ENCODE data around the gene TSPAN11.
A peak's percentile ranks its signal among the peaks of the same experiment; 100 is the strongest.
"Not testable (repeated sequence)": the region's sequence is repeated elsewhere in the genome, so short reads cannot be mapped to it uniquely, and the experiment has no call there.

Gene TSPAN11

GRCh38 chr12:30926243-30927221, at the start of gene TSPAN11:
Gene TSPAN11, plus strand, starts transcription at chr12:30926748. Its CDS starts 27,244 bp downstream, at chr12:30953992.
- DNase-seq (ENCODE audit: insufficient read length, low spot score) (peak; percentile 33), FAIRE-seq (no peak)

GRCh38 chr12:30877105-30877875, 49.3 kb upstream of the TSPAN11 start:
- FAIRE-seq (no peak), DNase-seq (ENCODE audit: insufficient read length, low spot score) (no peak)

GRCh38 chr12:30878024-30878423, 48.5 kb upstream of the TSPAN11 start:
- no peak for DNase-seq (ENCODE audit: insufficient read length, low spot score)
- FAIRE-seq = no peak

- DNase-seq (ENCODE audit: insufficient read length, low spot score) = no peak
- no peak for FAIRE-seq
Measured at GRCh38 chr12:30880061-30880460, 46.5 kb upstream of the TSPAN11 start.

- no peak for FAIRE-seq
- DNase-seq (ENCODE audit: insufficient read length, low spot score) = no peak
Measured at GRCh38 chr12:30880813-30881212, 45.7 kb upstream of the TSPAN11 start.

GRCh38 chr12:30882706-30883105, 43.8 kb upstream of the TSPAN11 start:
- FAIRE-seq (no peak), DNase-seq (ENCODE audit: insufficient read length, low spot score) (no peak)

- DNase-seq (ENCODE audit: insufficient read length, low spot score) (no peak), FAIRE-seq (no peak)
Measured at GRCh38 chr12:30884799-30885198, 41.7 kb upstream of the TSPAN11 start.

- DNase-seq (ENCODE audit: insufficient read length, low spot score) (no peak), FAIRE-seq (peak; percentile 58)
Measured at GRCh38 chr12:30885321-30885720, 41.2 kb upstream of the TSPAN11 start.

GRCh38 chr12:30887226-30887625, 39.3 kb upstream of the TSPAN11 start:
- no peak for FAIRE-seq
- no peak for DNase-seq (ENCODE audit: insufficient read length, low spot score)

GRCh38 chr12:30888241-30888640, 38.3 kb upstream of the TSPAN11 start:
- FAIRE-seq (no peak), DNase-seq (ENCODE audit: insufficient read length, low spot score) (no peak)

GRCh38 chr12:30894531-30894930, 32.0 kb upstream of the TSPAN11 start:
- not testable (repeated sequence) for FAIRE-seq; DNase-seq (ENCODE audit: insufficient read length, low spot score)

- DNase-seq (ENCODE audit: insufficient read length, low spot score) (no peak), FAIRE-seq (no peak)
Measured at GRCh38 chr12:30896461-30896860, 30.1 kb upstream of the TSPAN11 start.

- no peak for DNase-seq (ENCODE audit: insufficient read length, low spot score)
- FAIRE-seq = no peak
Measured at GRCh38 chr12:30898846-30899245, 27.7 kb upstream of the TSPAN11 start.

- no peak for FAIRE-seq
Measured at GRCh38 chr12:30900351-30900750, 26.2 kb upstream of the TSPAN11 start.

GRCh38 chr12:30902001-30902400, 24.5 kb upstream of the TSPAN11 start:
- no peak for DNase-seq (ENCODE audit: insufficient read length, low spot score)
- FAIRE-seq = no peak

More at GRCh38 chr12:30900351-30900750, 26.2 kb upstream of the TSPAN11 start:
- DNase-seq (ENCODE audit: insufficient read length, low spot score) = no peak

GRCh38 chr12:30902596-30902995, 24.0 kb upstream of the TSPAN11 start:
- FAIRE-seq (no peak), DNase-seq (ENCODE audit: insufficient read length, low spot score) (no peak)

GRCh38 chr12:30905463-30906009, 21.0 kb upstream of the TSPAN11 start:
- FAIRE-seq (no peak), DNase-seq (ENCODE audit: insufficient read length, low spot score) (no peak)

- no peak for FAIRE-seq
Measured at GRCh38 chr12:30908076-30908721, 18.3 kb upstream of the TSPAN11 start.

GRCh38 chr12:30908722-30909348, 17.7 kb upstream of the TSPAN11 start:
- FAIRE-seq (no peak), DNase-seq (ENCODE audit: insufficient read length, low spot score) (no peak)

More at GRCh38 chr12:30908076-30908721, 18.3 kb upstream of the TSPAN11 start:
- no peak for DNase-seq (ENCODE audit: insufficient read length, low spot score)

Measured in HTR-8/SVneo (cell line).